Fibroblast of skin of left quadriceps (primary cell): Measurements from ENCODE around the gene CALR.
"Not testable (repeated sequence)": the region's sequence is repeated elsewhere in the genome, so short reads cannot be mapped to it uniquely, and the experiment has no call there.

Experiments used
- DNase-seq, 2 experiments: peaks; one replicate each; pipeline ENCODE4 v3.0.0-alpha.2; 2013; ENCODE audit warnings: low read depth in 2 of 2

The CALR gene

DNA sequence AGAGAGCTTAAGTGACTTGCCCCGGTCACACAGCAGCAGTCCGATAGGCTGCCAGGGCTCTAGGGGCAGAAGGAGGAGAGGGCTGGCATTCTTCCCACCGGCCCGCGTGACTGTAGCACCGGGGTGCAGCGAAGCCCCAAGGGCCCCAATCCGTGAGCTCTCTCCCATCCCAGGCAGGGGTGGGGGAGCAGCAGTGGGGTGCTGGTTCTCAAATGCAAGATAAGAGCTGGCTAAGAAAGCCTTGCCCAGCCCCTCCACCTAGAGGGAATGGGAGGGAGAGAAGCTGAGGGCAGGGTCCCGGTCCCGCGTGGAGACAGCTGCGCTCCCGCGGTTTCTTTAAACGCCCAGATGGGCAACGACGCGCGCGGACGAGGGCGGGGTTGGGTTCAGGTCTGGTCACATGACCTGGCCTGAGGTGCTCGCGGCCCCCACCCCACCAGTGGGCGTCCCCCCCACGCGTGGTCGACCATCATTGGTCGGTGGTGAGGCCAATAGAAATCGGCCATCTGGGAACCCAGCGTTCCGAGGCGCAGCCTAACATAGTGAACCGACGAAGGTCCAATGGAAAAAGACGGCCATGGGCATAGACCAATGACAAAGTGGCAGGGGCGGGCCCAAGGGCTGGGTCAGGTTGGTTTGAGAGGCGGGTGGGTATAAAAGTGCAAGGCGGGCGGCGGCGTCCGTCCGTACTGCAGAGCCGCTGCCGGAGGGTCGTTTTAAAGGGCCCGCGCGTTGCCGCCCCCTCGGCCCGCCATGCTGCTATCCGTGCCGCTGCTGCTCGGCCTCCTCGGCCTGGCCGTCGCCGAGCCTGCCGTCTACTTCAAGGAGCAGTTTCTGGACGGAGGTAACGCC lies at the start of gene CALR:
Gene CALR, plus strand, starts transcription at position 683 of the 852 bp plus-strand sequence. Its CDS starts 71 bp downstream, at position 754.
- DNase-seq: peak; percentile 100

DNA sequence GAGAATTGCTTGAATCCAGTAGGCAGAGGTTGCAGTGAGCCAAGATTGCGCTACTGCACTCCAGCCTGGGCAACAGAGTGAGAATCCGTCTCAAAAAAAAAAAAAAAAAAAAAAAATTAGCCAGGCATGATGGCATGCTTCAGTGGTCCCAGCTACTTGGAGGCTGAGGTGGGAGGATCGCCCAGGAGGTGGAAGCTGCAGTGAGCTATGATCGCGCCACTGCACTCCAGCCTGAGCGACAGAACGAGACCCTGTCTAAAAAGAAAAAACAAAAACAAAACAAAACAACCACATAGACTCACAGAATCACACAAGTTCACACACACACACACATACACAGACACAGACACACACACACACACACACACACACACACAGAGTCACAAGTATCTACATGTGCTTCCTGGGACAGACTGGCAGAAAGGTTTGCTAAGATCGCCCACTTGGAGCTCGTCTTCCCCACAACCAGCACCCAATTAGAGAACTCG lies 48.1 kb upstream of the CALR start:
- DNase-seq: not testable (repeated sequence)

DNA sequence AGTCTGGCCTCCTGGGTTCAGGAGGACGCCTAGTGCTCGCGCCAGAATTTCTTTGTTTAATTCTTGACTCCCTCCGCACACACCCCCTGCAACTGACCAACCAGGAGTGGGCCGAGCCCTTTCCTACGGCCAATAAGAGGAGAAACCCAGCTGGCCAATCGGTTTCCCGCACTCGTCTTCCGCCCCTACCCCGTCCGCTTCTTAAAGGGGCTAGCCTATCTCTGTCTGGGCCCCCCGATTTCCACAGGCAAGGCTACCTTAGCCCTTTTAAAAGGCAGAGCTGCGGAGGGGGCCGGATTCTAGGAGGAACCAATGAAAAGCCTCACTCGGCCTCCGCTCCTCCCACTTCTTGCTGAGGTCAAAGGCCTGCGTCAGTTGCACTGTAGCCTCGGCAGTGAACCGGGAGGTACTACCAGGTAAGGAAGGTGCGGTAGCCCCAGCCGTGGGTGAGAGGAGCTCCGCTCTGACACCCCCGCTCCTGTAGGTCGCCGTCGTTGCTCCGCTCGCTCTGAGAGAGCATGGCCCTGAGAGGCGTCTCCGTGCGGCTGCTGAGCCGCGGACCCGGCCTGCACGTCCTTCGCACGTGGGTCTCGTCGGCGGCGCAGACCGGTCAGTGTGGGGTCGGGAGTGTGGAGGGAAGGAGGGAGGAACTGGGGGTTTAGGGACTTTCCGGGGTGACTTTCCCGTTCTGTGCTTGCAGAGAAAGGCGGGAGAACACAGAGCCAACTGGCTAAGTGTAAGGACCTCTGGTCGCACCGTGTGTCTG lies 47.4 kb upstream of the CALR start, which contains the start of gene GCDH:
Gene GCDH, plus strand, starts transcription at position 374 of the 766 bp plus-strand sequence. Its CDS starts 145 bp downstream, at position 519.
- DNase-seq: peak; percentile 96

DNA sequence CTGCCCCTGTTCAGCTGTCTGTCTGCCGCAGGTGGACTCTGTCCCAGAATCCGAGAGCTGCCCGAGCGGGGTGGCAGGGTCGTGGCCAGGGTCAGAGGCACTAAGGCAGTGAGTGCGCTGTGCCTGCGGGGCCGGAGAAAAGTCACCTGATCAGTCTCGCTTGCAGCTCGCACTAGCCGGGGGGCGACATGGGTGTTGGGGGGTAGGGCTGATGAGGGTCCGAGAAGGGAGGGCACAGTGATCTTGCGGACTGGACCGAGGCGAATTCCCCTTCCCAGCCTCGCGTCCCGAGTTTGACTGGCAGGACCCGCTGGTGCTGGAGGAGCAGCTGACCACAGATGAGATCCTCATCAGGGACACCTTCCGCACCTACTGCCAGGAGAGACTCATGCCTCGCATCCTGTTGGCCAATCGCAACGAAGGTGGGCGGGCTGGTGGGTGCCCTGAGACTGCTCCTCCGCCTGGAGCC lies 46.8 kb upstream of the CALR start:
- DNase-seq: no peak

DNA sequence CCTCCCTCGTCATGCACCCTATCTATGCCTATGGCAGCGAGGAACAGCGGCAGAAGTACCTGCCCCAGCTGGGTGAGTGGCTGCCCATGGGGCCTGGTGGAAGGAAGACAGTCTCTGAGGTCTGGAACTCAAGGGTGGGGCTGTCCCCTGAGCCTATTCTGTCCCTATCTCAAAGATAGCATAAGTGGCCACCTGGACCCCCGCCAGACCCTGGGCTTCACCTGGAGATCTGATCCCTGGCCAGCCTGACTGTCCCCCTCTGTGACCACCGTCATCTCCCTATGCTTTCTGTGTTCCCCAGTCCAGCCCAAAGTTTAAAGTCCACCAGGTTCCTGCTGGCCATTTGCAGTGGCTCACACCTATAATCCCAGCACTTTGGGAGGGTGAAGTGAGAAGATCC lies 44.8 kb upstream of the CALR start:
- no peak for DNase-seq

DNA sequence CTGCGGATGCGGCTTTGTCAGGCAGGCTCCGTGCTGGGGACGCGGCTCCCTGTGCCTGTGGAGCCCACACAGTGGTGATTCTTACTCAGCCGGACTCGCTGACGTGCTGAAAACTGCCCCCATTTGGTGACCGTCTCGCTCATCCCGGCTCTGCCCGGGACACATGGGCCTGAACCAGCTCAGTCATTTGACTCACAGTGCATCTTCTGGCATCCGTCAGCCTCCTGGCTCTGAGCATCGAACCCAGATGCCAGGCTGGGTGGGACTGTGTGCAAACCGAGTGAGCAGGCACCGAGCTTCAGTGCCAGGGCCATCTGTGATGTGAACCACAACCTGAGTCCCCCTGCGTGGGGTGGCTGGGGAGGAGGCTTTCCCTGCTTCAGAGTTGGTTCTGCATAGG lies 41.9 kb upstream of the CALR start:
- no peak for DNase-seq

DNA sequence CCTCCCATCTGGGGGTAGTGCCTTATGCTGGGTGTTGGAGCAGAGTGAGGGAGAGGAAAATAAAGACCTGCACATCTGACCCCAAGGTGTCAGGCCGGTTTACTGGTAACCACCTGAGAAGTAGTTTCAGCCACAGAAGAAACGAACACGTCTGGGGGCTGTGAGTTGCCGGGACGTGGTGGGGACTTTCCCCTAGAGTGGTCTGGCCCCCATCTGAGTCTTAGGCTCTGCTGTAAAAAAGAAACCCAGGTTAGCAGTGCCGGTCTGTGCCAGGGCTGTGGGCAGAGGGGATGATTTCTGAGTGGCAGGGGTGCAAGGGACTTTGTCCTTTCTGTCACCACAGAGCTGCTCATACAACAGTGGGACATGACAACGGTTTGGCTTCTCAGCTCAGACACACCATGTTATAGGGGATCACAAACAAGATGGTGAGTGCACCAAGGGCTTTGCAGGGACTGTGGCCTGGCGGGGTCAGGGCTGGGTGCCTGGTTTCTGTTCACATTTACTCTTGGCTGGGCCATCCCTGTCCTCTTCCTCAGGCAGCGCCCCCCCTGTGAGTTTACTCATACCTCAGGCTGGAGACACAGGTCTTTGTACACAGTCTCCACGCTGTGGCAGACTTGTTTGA lies 38.4 kb upstream of the CALR start:
- DNase-seq: no peak

DNA sequence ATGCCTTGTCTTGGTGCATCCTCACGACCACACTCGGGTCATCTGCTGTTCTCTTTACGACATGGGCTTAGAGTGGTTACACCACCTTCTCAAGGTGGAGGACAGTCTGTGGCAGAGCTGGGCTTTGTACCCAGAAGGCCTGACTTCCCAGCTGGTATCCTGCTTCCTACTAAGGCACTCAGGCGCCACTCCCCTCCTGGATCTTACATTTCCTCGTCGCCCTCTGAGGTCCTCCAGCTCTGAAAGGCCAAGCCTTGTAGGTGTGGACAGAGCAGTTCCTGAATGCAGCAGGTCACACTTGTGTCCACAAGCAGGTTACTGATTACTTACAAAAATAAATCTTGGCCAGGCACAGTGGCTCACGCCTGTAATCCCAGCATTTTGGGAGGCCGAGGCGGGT lies 31.2 kb upstream of the CALR start:
- DNase-seq: no peak

DNA sequence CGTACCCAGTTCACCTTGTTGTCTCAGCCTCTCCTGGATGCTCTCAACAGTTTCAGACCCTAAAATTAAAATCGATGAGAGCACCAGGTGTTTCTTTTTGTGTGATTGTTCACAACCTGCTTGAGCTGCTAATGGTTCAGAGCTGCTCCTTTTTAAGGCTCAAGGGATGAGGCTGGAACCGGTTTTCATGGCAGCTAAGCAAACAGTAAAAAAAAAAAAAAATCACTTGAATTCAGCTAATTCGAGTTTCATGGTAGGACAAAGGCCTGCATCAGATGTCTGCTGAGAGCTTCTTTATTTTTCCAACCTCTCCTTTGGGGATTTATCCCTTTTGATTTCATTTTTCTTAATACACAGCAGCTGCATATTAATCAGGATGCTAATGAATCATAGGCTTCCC lies 25.8 kb upstream of the CALR start:
- DNase-seq: no peak

DNA sequence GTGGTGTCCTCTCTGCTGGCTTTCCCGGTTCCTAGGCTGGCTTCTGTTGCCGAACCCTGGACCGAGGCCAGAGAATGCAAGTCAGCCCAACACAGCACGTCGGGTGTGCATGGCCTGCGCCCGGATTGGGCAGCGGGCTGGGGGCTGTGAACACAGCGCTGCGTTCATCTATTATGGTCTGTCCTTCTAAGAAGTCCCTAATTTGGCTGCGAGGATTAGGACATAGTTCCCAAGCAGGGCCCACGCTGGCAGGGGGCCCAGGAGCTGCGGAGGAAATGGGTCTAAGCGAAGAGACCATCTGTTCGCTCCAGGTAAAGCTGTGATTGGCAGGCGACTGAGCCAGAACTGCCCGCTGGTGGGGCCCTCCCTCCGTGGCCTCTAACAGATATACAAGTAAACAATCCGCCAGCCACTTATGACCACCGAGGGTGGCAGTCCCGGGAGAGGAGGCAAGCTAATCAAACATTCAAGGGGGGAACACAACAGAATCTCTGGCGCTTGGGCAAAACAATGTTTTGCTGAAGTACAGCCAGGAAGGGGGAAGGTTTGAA lies 25.3 kb upstream of the CALR start:
- DNase-seq: peak; percentile 41 to 47

DNA sequence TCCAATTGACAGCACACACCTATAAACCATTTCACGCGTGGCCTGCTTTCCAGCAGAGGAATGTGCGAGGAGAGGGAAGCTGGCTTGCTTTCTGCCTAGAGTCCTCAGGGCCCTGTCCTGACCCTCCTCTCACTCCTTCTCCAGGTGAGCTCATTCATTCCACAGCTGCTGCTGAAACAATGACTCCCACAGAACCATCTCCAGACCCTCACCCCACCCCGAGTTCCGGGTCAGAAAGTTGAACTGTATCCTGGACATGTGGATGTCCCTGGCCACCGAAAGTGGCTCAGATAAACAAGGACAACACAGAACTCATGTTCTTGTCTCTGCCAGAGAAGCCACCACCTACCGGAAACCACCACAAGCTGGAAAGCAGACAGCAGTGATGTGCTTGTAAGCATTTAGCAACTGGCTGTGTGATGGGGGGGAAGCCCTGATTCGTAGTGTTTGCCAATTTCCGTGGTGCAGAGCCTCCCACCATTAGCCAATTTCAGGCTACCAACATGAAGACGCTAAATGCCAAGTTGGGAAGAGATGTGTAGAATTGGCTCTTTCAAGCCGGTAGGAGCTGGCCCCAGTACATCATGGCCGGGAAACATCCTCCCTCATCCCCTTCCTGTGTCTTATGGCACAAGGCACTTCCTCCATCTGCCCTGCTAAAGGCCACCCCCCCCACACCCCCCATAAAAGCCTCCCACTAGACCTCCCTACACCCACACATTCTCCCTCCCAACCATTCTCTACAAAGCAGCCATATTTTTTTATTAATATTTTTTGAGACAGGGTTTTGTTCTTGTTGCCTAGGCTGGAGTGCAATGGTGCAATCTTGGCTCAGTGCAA lies 24.3 kb upstream of the CALR start:
- no peak for DNase-seq

DNA sequence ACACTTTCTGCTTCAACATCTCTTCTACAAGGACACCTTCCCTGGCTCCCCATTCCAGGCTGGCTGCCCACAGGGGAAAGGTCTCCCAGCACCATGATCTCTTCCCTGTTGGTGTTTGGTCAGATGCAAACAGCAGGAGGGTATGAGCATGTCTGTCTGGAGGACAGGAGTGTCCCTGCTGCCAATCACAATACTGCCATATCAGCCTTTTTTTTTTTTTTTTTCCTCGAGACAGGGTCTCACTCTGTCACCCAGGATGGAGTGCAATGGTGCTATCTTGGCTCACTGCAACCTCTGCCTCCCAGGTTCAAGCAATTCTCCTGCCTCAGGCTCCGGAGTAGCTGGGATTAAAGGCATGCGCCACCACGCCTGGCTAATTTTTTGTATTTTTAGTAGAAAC lies 22.5 kb upstream of the CALR start:
- DNase-seq: not testable (repeated sequence)

DNA sequence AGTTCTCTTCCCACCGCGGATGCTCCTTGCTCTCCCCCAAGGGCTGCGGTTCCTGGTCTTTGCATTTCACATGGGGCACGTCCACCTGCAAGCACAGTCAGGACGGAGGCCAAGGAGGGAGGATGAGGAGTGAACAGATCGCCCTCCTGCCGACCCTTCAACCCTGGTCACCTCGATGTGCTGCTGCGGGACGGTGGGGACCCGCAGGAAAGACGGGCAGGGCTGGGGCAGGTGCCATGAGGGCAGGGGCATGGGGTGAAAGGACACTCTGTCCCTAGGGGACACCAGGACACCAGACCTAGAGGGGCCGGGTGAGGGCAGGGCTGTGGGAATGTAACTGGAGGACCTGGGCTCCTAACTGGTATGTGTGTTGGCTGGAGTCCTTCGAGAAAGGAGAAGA lies 20.2 kb upstream of the CALR start:
- no peak for DNase-seq

DNA sequence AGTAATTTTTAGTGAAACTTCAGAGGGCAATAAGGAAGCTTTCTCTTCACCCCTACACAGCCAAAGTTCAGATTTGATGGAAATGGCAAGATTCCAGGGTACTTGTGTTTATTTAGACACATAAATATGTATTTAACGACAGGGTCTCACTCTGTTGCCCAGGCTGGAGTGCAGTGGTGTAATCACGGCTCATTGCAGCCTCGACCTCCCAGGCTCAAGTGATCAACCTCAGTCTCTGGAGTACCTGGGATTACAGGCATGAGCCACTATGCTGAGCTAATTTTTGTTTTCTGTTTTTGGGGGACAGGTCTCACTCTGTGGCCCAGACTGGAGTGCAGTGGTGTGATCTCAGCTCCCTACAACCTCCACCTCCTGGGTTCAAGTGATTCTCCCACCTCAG lies 17.4 kb upstream of the CALR start:
- DNase-seq: no peak

DNA sequence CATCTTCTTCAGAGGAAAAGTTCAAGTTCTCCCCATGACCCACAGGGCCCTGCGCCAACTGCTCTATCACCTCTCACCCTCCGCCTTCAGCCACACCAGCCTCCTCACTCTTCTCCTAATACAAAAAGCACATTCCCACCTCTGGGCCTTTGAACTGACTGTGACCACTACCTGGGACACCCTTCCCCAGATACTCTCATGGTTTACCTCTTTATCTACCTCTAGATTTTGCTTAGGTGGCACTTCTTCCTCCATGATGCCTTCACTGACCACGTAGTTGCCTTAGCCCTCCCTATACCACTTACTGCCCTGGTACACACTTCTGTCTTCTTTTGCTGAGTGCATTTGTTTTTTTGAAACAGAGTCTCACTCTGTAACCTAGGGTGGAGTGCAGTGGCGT lies 15.4 kb upstream of the CALR start:
- DNase-seq: no peak

DNA sequence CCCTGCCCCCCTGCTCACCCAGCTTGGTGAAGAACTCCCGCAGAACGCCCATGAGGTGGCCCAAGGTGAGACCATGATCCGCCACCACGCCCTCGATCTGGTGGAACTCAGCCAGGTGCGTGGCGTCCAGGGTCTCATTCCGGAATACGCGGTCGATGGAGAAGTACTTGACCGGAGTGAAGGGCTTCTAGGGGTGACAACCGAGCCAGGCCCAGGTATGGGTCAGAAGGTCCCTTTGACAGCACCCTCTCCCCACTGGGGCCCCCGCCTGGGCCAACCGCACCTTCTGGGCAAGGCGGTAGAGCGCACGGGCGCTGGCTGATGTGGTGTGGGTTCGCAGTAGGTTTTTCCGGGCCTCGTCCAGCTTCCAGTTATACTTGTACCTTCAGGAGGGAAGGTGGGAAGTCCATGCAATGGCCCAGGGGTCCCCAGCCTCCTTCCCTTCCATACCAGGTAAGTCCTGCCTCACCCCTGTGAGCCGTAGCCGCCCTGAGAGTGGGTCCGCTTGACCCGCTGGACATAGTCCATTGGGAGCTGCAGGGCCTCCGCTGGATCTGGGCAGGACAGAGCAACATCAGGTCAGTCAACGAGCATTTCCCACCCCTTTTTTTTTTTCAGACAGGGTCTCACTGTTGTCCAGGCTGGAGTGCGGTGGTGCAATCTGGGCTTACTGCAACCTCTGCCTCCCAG lies 13.6 kb upstream of the CALR start:
- no peak for DNase-seq

DNA sequence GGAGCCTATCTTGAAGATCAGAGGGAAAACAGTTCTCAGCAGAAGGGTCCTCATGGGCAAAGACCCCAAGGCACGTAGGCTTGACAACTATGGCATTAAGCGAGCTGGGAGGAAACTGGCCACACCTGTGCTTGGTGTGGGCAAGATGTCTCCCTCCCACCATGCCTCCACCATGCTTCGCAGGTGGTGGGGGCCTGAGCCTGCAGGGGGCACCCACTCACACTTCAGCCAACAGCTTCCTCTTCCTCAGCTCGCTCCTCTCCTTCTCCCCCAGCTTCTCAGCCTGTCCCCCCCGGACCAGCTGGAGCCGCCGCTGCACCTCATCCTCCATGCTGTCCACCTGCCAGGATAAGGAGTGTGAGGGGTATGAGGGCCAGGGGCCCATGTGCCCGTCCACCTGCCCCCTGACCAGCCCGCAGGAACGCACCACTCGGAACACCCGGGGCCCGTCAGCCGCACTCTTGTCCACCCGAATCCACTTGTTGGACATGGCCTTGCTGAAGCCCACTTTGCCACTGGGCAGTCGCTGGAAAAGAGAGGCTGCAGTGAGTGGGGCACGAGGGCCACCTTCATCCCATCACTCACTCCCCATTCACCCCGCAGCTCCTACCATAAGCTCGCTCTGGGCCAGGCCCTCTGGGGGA lies 8.3 kb upstream of the CALR start:
- DNase-seq: no peak

DNA sequence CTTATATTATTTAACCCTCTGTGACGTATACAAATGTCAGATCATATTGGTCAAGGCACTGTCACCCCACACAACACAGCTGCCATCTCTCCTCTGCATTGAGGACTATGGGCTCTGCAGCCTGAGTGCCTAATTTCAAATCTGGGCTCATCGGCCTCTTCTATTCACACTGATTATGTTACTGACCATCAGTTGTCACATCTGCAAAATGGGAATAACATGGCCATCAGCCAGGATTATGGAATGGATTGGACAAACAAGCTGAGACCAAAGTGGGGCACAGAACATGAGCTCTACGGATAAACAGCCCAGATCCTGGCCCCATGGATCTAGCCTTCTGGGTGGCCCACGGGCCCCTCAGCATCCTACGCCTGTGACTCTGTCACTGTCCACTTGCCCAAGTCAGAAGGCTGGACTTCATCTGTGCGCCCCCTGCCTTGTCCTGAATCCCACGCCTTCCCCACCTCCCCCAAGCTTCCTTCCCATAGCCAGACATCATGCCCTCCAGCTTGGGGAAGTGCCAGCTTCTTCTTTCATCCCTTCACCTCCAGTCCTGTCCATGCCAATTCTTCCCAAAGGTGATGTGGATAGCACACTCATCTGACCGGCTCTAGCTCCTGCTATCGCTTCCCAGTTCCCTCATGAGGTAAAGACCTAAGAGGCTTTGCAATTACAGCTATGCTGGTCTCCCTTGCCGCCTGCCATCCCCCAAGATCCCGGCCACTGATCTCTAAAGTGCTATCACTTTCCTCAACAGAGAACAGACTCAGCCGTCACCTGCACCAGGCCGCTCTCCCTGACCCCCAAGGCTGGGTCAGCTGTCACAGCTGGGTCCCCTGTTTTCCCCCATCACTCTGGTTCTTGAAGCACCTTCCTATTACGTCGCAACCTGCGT lies 5.8 kb upstream of the CALR start:
- DNase-seq: no peak
